CD1c-positive myeloid dendritic cell (primary cell): ENCODE data around the gene RBSN.
"Not testable (repeated sequence)": the region's sequence is repeated elsewhere in the genome, so short reads cannot be mapped to it uniquely, and the experiment has no call there.

ENCODE experiments used
- DNase-seq: peaks from one replicate; pipeline ENCODE4 v3.0.0-alpha.2; 2016; ENCODE audit errors: extremely low spot score

Gene RBSN

DNA sequence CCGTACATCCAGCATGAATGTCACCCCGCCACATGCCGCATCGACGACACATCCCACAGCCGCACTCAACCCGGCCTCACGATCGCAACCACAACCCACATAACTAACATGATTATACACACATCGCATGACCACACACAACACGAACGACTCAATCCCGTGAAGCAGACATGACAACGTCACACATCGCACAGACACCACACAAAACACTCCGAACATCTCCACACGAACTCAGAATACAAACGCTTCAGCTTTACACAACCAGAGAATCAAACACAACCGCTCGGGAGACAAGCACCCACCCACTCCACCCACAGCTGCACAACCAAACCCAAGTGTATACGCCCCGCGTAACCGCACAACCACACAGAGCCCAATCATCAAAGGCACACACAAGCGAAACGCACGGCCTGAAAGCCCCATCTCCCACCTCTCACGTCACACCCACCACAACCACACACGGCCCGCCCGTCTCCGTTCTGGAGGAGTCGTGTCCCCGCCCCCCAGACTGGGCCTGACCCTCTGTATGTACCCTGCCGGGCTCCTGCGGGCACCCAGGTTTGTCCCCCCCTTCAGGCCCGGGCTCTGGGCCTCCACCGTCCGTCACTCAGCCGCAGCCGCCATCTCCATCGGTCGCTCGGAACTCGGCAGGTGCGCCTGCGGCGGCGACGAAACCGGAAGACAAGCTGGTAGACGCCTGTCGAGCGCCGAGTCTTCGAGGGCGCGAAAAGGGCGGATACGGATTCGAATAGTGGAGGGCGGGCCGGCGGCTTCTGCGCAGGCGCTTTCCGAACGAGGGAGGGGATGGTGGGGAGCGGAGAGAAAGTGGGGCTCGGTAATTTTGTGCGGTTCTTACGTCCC is at the start of gene RBSN:
RBSN (minus strand) TSS at position 646 of the 861 bp plus-strand sequence. CDS start 3,028 bp downstream, outside the sequence.
- DNase-seq: peak; percentile 97

DNA sequence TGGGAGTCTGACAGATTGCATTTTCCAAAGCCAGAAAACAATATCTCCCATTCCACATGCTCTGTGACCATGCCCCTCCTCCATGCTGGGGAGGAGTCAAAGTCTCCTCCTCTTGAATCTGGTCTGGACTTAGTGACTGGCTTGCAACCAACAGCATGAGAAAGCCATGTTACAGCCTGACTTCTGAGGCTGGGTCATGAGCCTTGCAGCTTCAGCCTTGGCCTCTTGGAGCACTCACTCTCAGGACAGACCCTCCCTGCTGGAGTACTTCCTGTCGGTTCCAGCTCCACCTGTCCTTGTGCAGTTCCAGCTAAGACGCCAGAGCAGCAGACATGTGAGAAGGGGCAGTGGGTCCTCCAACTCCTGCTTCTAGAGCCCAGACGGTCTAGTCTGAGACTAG is 49.7 kb upstream of the RBSN start:
- no peak for DNase-seq

GRCh38 chr3:15136885-15137284 is 37.9 kb upstream of the RBSN start:
- not testable (repeated sequence) for DNase-seq

DNA sequence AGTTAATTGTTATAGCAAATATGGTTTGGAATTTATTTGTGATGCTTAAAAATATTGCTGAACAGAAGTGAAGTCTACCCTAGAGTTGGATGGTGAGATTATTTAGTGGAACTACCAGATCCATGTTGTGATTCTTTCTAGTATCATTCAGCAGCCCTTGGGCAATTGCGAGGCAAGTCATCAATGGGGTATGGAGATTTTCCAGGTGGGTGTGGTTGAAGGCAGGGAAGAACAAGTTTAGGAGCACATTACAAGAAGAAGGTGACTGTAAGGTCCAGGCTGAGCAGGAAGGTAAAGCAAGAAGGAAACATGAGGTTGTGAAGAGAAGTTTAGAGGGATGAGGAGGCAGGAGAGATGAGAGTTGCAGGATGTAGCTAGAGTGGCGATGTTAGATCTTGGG is 36.0 kb upstream of the RBSN start:
- DNase-seq: not testable (repeated sequence)

- DNase-seq: not testable (repeated sequence)
These were observed 29.5 kb upstream of the RBSN start for GRCh38 chr3:15128403-15128802.

- DNase-seq: not testable (repeated sequence)
These were observed 28.0 kb upstream of the RBSN start for GRCh38 chr3:15126975-15127374.

DNA sequence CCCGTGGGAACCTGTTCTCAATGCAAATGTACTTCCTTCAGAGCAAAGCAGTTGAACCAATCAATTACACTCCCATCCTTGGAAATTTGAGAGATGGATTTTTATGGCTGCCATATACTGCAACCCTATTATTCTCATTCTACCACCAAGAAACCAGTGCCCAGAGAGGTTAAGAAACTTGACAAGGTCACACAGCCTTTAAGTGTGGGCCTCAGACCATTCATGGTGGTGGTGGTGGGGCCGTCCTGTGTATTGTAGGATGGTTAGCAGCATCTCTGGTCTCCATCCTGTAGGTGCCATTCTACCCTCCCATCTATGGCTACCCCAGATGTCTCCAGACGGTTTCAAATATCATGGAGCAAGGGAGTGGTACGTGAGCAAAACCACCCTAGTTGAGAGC is 23.4 kb upstream of the RBSN start:
- DNase-seq: no peak

- no peak for DNase-seq
These were observed 23.0 kb upstream of the RBSN start for GRCh38 chr3:15121936-15122335.

DNA sequence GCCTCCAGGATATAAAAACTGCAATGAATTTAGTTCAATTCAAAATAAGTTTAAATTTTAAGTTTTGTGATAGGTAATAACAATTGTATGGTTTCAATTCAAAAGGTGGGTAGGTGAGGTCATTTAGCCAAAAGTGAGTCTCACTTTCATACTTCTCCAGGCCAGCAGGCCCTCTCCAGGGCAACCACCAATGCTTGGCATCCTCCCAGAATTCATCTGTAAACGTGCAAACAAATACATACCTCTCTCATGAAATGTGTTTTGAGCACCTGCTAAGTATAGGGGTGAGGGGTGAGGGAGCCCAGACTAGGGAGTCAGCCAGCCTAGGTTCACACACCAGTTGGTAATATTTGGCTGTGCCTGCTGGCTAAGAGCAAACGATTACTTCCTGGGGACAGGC is 22.0 kb upstream of the RBSN start:
- no peak for DNase-seq

- no peak for DNase-seq
These were observed 18.1 kb upstream of the RBSN start for GRCh38 chr3:15117011-15117410.

- DNase-seq: no peak
These were observed 17.2 kb upstream of the RBSN start for GRCh38 chr3:15116032-15116669.

DNA sequence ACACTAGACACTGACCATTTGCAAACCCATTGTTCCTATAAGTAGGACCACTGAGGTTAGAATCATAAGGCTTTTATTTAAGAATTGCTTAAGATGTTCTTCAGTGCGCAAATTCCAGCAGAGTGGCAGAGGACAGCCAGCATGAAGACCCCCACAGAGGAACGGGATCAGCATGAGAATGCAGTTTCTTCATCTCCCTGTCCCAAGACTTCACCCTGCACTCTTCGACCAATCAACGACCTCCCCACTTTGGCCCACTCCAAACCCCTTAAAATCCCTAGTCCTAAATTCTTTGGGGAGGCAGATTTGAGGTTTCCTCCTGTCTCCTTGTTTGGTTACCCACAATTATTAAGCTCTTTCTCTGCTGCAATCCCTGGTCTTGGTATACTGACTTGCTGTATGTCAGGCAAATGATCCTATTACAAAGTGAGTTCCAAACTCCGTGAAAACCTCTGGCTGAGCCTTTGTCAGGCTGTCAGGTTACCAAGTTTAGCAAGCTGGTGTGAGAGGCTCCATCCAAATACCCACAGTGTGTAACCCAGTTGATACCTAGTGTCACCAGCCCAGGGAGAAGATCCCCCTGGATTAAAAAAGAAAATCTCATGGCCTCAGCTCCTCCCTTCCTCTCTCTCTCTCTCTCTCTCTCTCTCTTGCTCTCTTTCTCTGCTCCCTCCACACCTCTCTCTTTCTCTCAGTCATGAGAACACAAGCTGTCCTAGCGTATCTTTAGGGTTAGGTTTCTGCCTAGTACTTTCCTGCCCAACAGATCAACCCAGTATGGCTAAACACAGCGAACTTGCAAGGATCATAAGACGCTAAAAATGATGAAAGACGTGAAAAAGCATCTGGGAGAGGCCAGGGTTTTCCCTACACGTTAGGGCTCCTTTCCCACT is 15.8 kb upstream of the RBSN start:
- DNase-seq: no peak

DNA sequence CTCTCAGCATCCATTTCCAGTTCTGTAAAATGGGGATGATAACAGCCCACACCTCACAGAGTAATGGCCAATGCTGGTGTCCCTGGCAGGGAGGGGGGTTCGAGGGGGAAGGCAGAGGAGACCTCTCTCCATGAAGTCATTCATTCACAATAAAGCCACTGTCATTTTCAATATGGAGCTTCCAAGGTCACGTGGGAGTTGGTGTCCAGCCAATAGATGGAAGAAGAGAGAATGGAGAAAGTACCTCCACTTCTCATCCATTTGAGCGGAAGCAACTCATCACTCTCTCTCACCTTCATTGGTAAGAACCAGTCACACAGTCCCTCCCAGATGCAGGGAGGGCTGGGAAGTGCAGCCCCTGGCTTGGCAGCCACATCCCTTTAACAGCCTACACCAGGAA is 14.9 kb upstream of the RBSN start:
- DNase-seq: no peak

DNA sequence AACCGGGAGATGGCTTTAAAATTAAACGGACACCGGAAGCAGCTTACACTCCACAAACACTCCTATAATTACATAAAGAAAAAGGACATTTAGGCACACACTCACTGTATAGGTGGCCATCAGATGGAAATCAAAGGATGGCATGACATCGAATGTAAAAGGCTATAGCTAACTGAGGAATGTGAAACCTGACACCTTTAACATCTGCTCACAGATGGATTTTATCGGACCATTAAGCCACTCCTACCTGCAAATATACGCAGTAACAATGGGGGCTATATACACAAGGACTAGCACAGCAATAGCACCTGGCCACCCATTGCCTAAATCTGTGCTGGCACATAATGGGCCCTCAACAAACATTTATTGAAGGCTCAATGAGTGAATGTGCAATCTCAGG is 14.5 kb upstream of the RBSN start:
- DNase-seq: no peak

GRCh38 chr3:15112011-15112410 is 13.1 kb upstream of the RBSN start:
- DNase-seq: no peak

GRCh38 chr3:15110206-15110605 is 11.3 kb upstream of the RBSN start:
- DNase-seq: no peak

DNA sequence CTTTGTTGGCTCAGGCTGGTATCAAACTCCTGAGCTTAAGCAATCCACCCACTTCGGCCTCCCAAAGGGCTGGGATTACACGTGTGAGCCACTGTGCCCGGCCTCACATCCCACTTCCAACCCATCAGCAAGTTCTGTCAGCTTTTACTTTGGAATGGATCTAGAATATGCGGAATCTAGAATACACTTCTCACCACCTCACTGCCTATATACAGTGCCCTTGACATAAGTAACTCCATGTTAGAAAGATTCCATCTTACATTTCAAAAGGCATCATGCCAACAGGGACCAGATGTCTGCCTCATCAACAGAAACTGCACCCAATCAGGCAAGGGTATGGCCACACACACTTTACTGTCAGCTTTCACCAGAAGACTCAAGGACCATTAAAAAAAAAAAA is 9.9 kb upstream of the RBSN start:
- no peak for DNase-seq

DNA sequence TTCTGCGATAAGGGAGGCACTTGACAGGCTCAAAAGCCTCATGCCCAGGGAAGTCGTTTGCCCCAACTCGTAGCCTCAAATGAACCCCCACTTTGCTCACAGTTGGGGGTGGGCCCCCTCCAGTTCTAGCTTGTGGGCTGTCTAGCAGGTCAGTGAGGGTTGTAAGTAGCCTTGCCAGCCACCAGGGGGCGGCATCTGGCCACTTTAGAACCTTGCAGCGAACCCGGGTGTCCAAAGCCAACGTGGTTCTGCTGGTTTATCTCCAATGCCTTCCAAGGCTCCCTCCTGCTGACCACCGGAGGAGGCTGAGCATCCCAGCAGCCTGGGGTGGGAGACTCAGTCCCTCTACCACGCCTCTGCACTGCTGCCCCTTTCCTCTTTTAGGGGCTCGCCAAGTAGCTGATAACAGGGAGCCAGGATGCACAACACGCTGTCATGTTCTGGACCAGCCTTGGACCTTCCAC is 9.2 kb upstream of the RBSN start:
- peak; percentile 81 for DNase-seq

GRCh38 chr3:15107075-15107947 is 8.4 kb upstream of the RBSN start:
- DNase-seq: no peak

DNA sequence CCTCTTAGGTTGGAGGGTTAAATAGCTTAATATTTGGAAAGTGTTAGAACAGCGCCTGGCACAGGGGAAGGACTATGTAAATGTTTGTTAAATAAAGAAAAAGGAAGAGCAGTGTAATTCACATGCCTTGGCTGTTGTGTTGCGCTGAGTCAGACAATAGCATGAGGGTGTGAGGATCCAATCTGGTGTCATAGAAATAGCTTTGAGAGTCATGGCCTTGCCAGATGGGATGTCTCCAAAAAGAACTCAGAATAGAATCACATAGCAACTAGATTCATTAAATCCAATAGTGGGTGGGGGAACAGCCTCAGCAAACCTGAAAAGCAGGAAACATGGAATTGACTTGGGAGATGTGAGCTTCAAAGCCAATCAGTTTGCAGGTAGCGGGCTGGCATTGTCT is 3.9 kb upstream of the RBSN start:
- DNase-seq: no peak

DNA sequence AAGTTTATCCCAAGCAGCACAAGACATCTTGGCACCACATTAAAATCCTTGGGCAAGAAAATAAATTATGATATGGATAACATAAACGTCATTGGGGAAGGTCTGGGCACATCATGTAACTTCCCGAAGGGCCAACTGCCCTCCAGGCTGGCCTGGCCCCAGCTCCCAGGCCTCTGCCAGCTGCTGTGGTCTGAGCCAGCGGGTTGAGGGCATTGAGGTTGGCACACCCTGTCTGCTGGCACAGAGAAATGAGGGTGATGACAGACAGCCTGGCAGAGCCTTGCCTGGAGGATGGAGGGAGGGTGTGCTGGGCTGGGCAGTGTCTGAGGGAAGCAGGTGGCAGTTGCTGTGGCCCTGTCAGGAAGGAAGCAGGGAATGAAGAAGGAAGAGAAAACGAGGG is 3.3 kb upstream of the RBSN start:
- DNase-seq: no peak
